IMR-90 (cell line): ENCODE results near the gene RAN. TPM values are rescaled to one million over a fixed set of nuclear protein-coding genes. Genes with fewer than 3 reads are reported as not detected.
A peak's percentile ranks its signal among the peaks of the same experiment; 100 is the strongest.

Experiments
- ATAC-seq: fragments of 200-7000 bp; cut with Tn5 transposase; 2 replicates; pipeline ENCODE4 v1.9.1; 2020; ENCODE audit warnings: low read depth, mild to moderate bottlenecking, moderate library complexity
- BruUV-seq: library from RNA; stranded (reverse); fragments of 400-500 nt; replicated peaks from 2 replicates; lab custom pipeline; 2021; lab: Mats Ljungman, UMichigan
- CTCF ChIA-PET: fragments of 300-600 bp; formaldehyde crosslinking; extraction: SDS; loops from one replicate; lab custom pipeline; 2021; ENCODE audit warnings: antibody characterized with exemption; lab: Yijun Ruan, JAX
- POLR2A ChIA-PET: fragments of 300-600 bp; sonication (Branson Sonifier 250); formaldehyde crosslinking; loops from one replicate; lab custom pipeline; 2022; ENCODE audit warnings: antibody characterized with exemption; ENCODE audit not compliant: unreplicated experiment; lab: Charles Lee
- DNase-seq: peaks from one replicate; pipeline ENCODE4 v3.0.0; 2013
- H2AFZ ChIP-seq: replicated peaks from 2 replicates; pipeline ENCODE3; 2013; ENCODE audit warnings: low read length, mild to moderate bottlenecking; ENCODE audit not compliant: poor library complexity
- H2AK5ac ChIP-seq: 2 replicates; pipeline ENCODE4 v1.6.1; 2013; ENCODE audit warnings: low read depth, low read length, inconsistent platforms
- H2AK9ac ChIP-seq: replicated peaks from 2 replicates; pipeline ENCODE3; 2013; ENCODE audit warnings: mild to moderate bottlenecking, low read depth, low read length, moderate library complexity; ENCODE audit not compliant: poor library complexity
- H2BK120ac ChIP-seq: 2 replicates; pipeline ENCODE4 v1.6.1; 2013; ENCODE audit warnings: low read depth, low read length, inconsistent platforms
- H2BK15ac ChIP-seq: 3 replicates; pipeline ENCODE4 v1.6.1; 2013; ENCODE audit warnings: low read depth, low read length, inconsistent platforms
- H2BK20ac ChIP-seq: 2 replicates; pipeline ENCODE4 v1.6.1; 2013; ENCODE audit warnings: low read depth, mild to moderate bottlenecking, inconsistent platforms, low read length, moderate library complexity
- H2BK5ac ChIP-seq: 2 replicates; pipeline ENCODE4 v1.6.1; 2013; ENCODE audit warnings: mild to moderate bottlenecking, low read depth, low read length, inconsistent platforms; ENCODE audit not compliant: poor library complexity, severe bottlenecking
- H3K14ac ChIP-seq: replicated peaks from 2 replicates; pipeline ENCODE4 v1.6.1; 2013; ENCODE audit warnings: low read depth, low read length, inconsistent platforms
- H3K18ac ChIP-seq: 2 replicates; pipeline ENCODE4 v1.6.1; 2013; ENCODE audit warnings: low read depth, low read length, control low read depth
- H3K23ac ChIP-seq: 2 replicates; pipeline ENCODE4 v1.6.1; 2013; ENCODE audit warnings: low read depth, low read length, inconsistent platforms
- H3K27ac ChIP-seq: 2 replicates; pipeline ENCODE4 v1.5.1; 2013; ENCODE audit warnings: mild to moderate bottlenecking, control low read depth, low read length; ENCODE audit not compliant: insufficient read depth
- H3K27me3 ChIP-seq: 2 replicates; pipeline ENCODE4 v1.6.1; 2013; ENCODE audit warnings: low read length; ENCODE audit not compliant: control insufficient read depth, insufficient read depth
- H3K36me3 ChIP-seq: 2 replicates; pipeline ENCODE4 v1.6.1; 2013; ENCODE audit warnings: low read length, mixed read lengths; ENCODE audit not compliant: control insufficient read depth, insufficient read depth
- H3K4ac ChIP-seq: 2 replicates; pipeline ENCODE4 v1.6.1; 2013; ENCODE audit warnings: low read depth, low read length, inconsistent platforms
- H3K4me1 ChIP-seq: 2 replicates; pipeline ENCODE4 v1.6.1; 2013; ENCODE audit warnings: low read length, mixed read lengths; ENCODE audit not compliant: control insufficient read depth, insufficient read depth
- H3K4me2 ChIP-seq: 2 replicates; pipeline ENCODE4 v1.6.1; 2013; ENCODE audit warnings: low read depth, mild to moderate bottlenecking, control low read depth, low read length, moderate library complexity
- H3K4me3 ChIP-seq: 2 replicates; pipeline ENCODE4 v1.5.1; 2013; ENCODE audit warnings: low read depth, mild to moderate bottlenecking, control low read depth, low read length, moderate library complexity; ENCODE audit not compliant: insufficient read depth
- H3K56ac ChIP-seq: 2 replicates; pipeline ENCODE4 v1.6.1; 2013; ENCODE audit warnings: low read length, inconsistent platforms; ENCODE audit not compliant: insufficient read depth; ENCODE audit errors: extremely low read depth
- H3K79me1 ChIP-seq, 2 experiments: 2 replicates each; pipeline ENCODE4 v1.6.1; 2013; ENCODE audit warnings: low read length in 2 of 2, inconsistent platforms in 1 of 2, low read depth in 1 of 2
- H3K9ac ChIP-seq: 2 replicates; pipeline ENCODE4 v1.6.1; 2013; ENCODE audit warnings: low read depth, low read length, control low read depth
- H3K9me1 ChIP-seq: 2 replicates; pipeline ENCODE4 v1.6.1; 2013; ENCODE audit warnings: low read length, inconsistent platforms; ENCODE audit not compliant: insufficient read depth
- H3K9me3 ChIP-seq: 2 replicates; pipeline ENCODE4 v1.6.1; 2013; ENCODE audit warnings: low read length; ENCODE audit not compliant: control insufficient read depth, insufficient read depth
- H4K20me1 ChIP-seq: 2 replicates; pipeline ENCODE4 v1.6.1; 2013; ENCODE audit warnings: low read length, inconsistent platforms; ENCODE audit not compliant: insufficient read depth
- H4K5ac ChIP-seq: 2 replicates; pipeline ENCODE4 v1.6.1; 2013; ENCODE audit warnings: mild to moderate bottlenecking, low read depth, low read length, control low read depth
- H4K8ac ChIP-seq, 2 experiments: 2 replicates each; pipeline ENCODE4 v1.6.1; 2013; ENCODE audit warnings: low read depth in 2 of 2, low read length in 2 of 2, control low read depth in 1 of 2, inconsistent platforms in 1 of 2
- H4K91ac ChIP-seq: 2 replicates; pipeline ENCODE4 v1.6.1; 2013; ENCODE audit warnings: low read depth, low read length, inconsistent platforms; ENCODE audit not compliant: insufficient read depth
- BHLHE40 ChIP-seq: fragments of 150-350 bp; IDR thresholded peaks from 2 replicates; pipeline ENCODE4 v1.6.1; 2016; ENCODE audit warnings: mild to moderate bottlenecking, low read depth, low read length
- CEBPB ChIP-seq: IDR thresholded peaks from 2 replicates; pipeline ENCODE4 v1.6.1; 2012; ENCODE audit warnings: low read depth, low read length, improper control_type of control experiment
- WGBS, 2 experiments: methylation state at CpG; one replicate each; pipeline versions ENCODE4 v1.1.5 to v1.1.7; 2013; ENCODE audit warnings: missing lambda C conversion rate in 2 of 2; ENCODE audit not compliant: insufficient read length in 1 of 2; ENCODE audit errors: extremely low coverage in 2 of 2; 5-methylcytosine and 5-hydroxymethylcytosine counted together
- dilution Hi-C: fragments of 300-500 bp; cut with HindIII; formaldehyde crosslinking; loops from one replicate; pipeline ENCODE4 v1.14.3; 2018; ENCODE audit warnings: low sequenced_read_pairs; ENCODE audit not compliant: unreplicated experiment
- in situ Hi-C: fragments of 300-500 bp; cut with MboI; formaldehyde crosslinking; loops from 3 replicates; pipeline ENCODE4 v1.14.3; 2019; ENCODE audit warnings: low sequenced_read_pairs, inconsistent platforms, mixed read lengths
- intact Hi-C: fragments of 100-400 bp; cut with micrococcal nuclease; formaldehyde crosslinking; loops from 2 replicates; pipeline ENCODE4 v1.10.0; 2022
- polyA plus RNA-seq, 3 experiments: library from polyadenylated mRNA; depleted of rRNA; stranded (reverse); fragments of >200 nt; gene quantifications; 2 replicates each; pipeline ENCODE4 v1.2.3, GENCODE V29; 2012; ENCODE audit warnings: low replicate concordance in 1 of 3
- total RNA-seq: library from RNA; depleted of rRNA; stranded (reverse); fragments of >200 nt; gene quantifications from 2 replicates; pipeline ENCODE4 v1.2.3, GENCODE V29; 2012

RAN gene
- total and polyA plus RNA-seq, 2 of the 4 experiments (the other 2 are of a cell fraction) = 910 to 984 TPM

DNA sequence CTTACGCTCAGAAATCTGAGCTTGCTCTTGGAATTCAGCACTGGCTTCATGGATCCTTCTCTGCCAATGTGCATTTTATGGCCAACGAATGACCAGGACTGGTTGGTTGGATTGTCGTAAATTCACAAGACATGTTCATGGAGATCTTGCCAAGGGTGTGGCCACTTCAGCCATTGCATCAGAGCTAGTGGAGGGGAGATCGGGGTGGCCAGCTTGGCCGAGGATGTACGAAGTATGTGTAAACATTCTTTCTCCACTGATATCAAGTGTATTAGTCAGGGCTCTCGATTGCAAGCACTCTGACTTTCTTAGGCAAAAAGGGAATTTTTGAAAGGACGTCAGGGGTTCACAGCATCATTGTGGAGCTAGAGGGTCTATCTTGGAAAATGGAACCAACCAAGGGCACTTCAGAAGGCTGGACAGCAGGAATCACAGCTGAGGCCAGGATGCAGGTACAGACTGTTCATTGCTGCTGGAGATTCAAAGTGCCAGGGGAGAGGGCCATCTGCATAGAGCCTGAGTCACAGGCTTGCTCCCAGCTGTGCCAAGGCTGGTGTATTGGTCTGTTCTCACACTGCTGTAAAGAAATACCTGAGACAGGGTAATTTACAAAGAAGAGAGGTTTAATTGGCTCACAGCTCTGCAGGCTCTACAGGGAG lies 49.0 kb downstream of the RAN start:
- peak; percentile 70 for TF ChIP-seq CEBPB
- TF ChIP-seq BHLHE40 = no peak
- peak; percentile 86 for ATAC-seq
- H3K56ac ChIP-seq = no peak overlapping the region

More for the DNA sequence above, 49.0 kb downstream of the RAN start:
- 14% methylated on average over 1 of the region's 8 CpGs; no CpG with 5 or more reads in 1 of the 2 experiments for WGBS, 2 experiments
- Histone ChIP-seq H3K4me2 (no peak overlapping the region; the same call in 1 of the 2 replicates), H4K20me1 (no peaks in the 10 kb centered on the region), H3K27ac (no peak overlapping the region), H3K18ac (no peak overlapping the region), H3K27me3 (peaks cover 3% of the 10 kb centered on the region), H3K14ac (no peak overlapping the region), H2BK120ac (no peak overlapping the region), H2AK5ac (no peak overlapping the region), H2AFZ (no peak overlapping the region), H3K36me3 (no peaks in the 10 kb centered on the region), H3K9ac (no peak overlapping the region), H3K4me1 (0 out of 2 replicates have a peak, but pooled peaks cover 1% of the 10 kb centered on the region), H4K8ac (no peak overlapping the region), H3K79me1 (no peaks in the 10 kb centered on the region), H3K4ac (no peak overlapping the region), H2AK9ac (no peak overlapping the region), H3K23ac (no peak overlapping the region), H2BK5ac (no peak overlapping the region), H3K9me3 (no peaks in the 10 kb centered on the region), H2BK15ac (no peak overlapping the region), H3K4me3 (no peak overlapping the region), H4K5ac (no peak overlapping the region), H3K9me1 (no peaks in the 10 kb centered on the region), H4K91ac (no peak overlapping the region; the same call in 1 of the 2 replicates), H2BK20ac (no peak overlapping the region)
- dilution Hi-C loops = no loop called here
- in situ Hi-C loops = no loop called here
- DNase-seq = peak; percentile 59
- BruUV-seq = no TSS peak
- CTCF ChIA-PET = no interaction called here
- intact Hi-C loops = no loop called here
- POLR2A ChIA-PET = interaction anchor here (0.5 kb wide), 1 partner anchor 46 kb away, joined by 3 read pairs; no protein-coding TSS in a partner anchor
